ENCODE data around the gene LEUTX. TPM values are rescaled to one million over a fixed set of nuclear protein-coding genes. Genes with fewer than 3 reads are reported as not detected.
"Not testable (repeated sequence)": the region's sequence is repeated elsewhere in the genome, so short reads cannot be mapped to it uniquely, and the experiment has no call there.

The LEUTX gene
- total RNA-seq, 1 donor from 2014 or later, result not detected

- no peaks in the 10 kb centered on the region for H3K36me3 ChIP-seq
- intact Hi-C loops (cut with DNase I), result no loop called here
- ATAC-seq, result no peak
Observed at GRCh38 chr19:39796000-39796498, 17.4 kb downstream of the LEUTX start.

GRCh38 chr19:39797083-39797482 lies 18.4 kb downstream of the LEUTX start:
- Histone ChIP-seq H3K4me3 (no peak overlapping the region), H3K27ac (no peak overlapping the region), H3K27me3 (ENCODE audit: low read depth) (peaks cover 8% of the 10 kb centered on the region), H3K4me1 (peaks cover 6% of the 10 kb centered on the region), H3K36me3 (no peaks in the 10 kb centered on the region), H3K9me3 (no peaks in the 10 kb centered on the region)
- TF ChIP-seq CTCF (IDR thresholded peaks at IDR 0.05), result no peak
- ATAC-seq (no peak), DNase-seq (no peak)
- intact Hi-C loops (cut with DNase I), result no loop called here

More at GRCh38 chr19:39796000-39796498, 17.4 kb downstream of the LEUTX start:
- no peak for TF ChIP-seq CTCF (IDR thresholded peaks at IDR 0.05)
- H3K9me3 ChIP-seq, result no peaks in the 10 kb centered on the region
- H3K4me1 ChIP-seq, result peaks cover 6% of the 10 kb centered on the region
- H3K27me3 ChIP-seq (ENCODE audit: low read depth), result peaks cover 5% of the 10 kb centered on the region
- DNase-seq, result no peak
- H3K27ac ChIP-seq, result no peak overlapping the region
- no peak overlapping the region for H3K4me3 ChIP-seq

GRCh38 chr19:39802958-39803357 lies 24.3 kb downstream of the LEUTX start:
- H3K27me3 ChIP-seq (ENCODE audit: low read depth), result peaks cover 19% of the 10 kb centered on the region
- DNase-seq (no peak), ATAC-seq (no peak)
- TF ChIP-seq CTCF (IDR thresholded peaks at IDR 0.05), result no peak
- no peaks in the 10 kb centered on the region for H3K9me3 ChIP-seq
- intact Hi-C loops (cut with DNase I), result no loop called here
- no peaks in the 10 kb centered on the region for H3K36me3 ChIP-seq
- no peak overlapping the region for H3K27ac ChIP-seq
- H3K4me3 ChIP-seq, result no peak overlapping the region
- no peaks in the 10 kb centered on the region for H3K4me1 ChIP-seq

- Histone ChIP-seq H3K27me3 (ENCODE audit: low read depth) (peaks cover 19% of the 10 kb centered on the region), H3K36me3 (no peaks in the 10 kb centered on the region), H3K9me3 (no peaks in the 10 kb centered on the region), H3K4me1 (no peaks in the 10 kb centered on the region), H3K27ac (no peak overlapping the region), H3K4me3 (no peak overlapping the region)
- intact Hi-C loops (cut with DNase I), result no loop called here
- no peak for ATAC-seq
- no peak for TF ChIP-seq CTCF (IDR thresholded peaks at IDR 0.05)
- DNase-seq, result no peak
Observed at GRCh38 chr19:39805104-39805503, 26.4 kb downstream of the LEUTX start.

GRCh38 chr19:39807846-39808364 lies 29.3 kb downstream of the LEUTX start:
- intact Hi-C loops (cut with DNase I), result no loop called here

GRCh38 chr19:39808688-39809087 lies 30.0 kb downstream of the LEUTX start:
- H3K4me1 ChIP-seq; intact Hi-C loops (cut with DNase I); DNase-seq; H3K9me3 ChIP-seq; H3K36me3 ChIP-seq; H3K27ac ChIP-seq; ATAC-seq; H3K27me3 ChIP-seq (ENCODE audit: low read depth); H3K4me3 ChIP-seq: not testable (repeated sequence)

More at GRCh38 chr19:39807846-39808364, 29.3 kb downstream of the LEUTX start:
- Histone ChIP-seq H3K27ac (no peak overlapping the region), H3K4me3 (no peak overlapping the region), H3K27me3 (ENCODE audit: low read depth) (peaks cover 3% of the 10 kb centered on the region), H3K9me3 (no peaks in the 10 kb centered on the region), H3K36me3 (no peaks in the 10 kb centered on the region), H3K4me1 (no peaks in the 10 kb centered on the region)
- TF ChIP-seq CTCF (IDR thresholded peaks at IDR 0.05), result no peak
- ATAC-seq, result no peak
- DNase-seq, result no peak

Measured in lower lobe of right lung (tissue), 2 donors.